Activated T-cell treated with anti-CD3 and anti-CD28 coated beads, Interleukin-2, amount 50 U/mL, for 48 hours (primary cell): ENCODE measurements around the gene BUD23.
"Not testable (repeated sequence)": the region's sequence is repeated elsewhere in the genome, so short reads cannot be mapped to it uniquely, and the experiment has no call there.

Experiments used
- DNase-seq, 2 experiments: peaks; one replicate each; pipeline ENCODE4 v3.0.0-alpha.2; 2020

The BUD23 gene

GRCh38 chr7:73719806-73720169, 36.4 kb downstream of the BUD23 start:
- no peak for DNase-seq

GRCh38 chr7:73720443-73720842, 37.0 kb downstream of the BUD23 start:
- not testable (repeated sequence) for DNase-seq

GRCh38 chr7:73721377-73721817, 38.0 kb downstream of the BUD23 start:
- DNase-seq = no peak

- not testable (repeated sequence) for DNase-seq
Measured at GRCh38 chr7:73722182-73722581, 38.8 kb downstream of the BUD23 start.

- no peak for DNase-seq
Measured at GRCh38 chr7:73722785-73723184, 39.4 kb downstream of the BUD23 start.

- DNase-seq = no peak
Measured at GRCh38 chr7:73723813-73724212, 40.4 kb downstream of the BUD23 start.

GRCh38 chr7:73726083-73726466, 42.7 kb downstream of the BUD23 start:
- no peak for DNase-seq

GRCh38 chr7:73727952-73728351, 44.6 kb downstream of the BUD23 start:
- DNase-seq = no peak

GRCh38 chr7:73728551-73728950, 45.2 kb downstream of the BUD23 start:
- no peak for DNase-seq

- no peak for DNase-seq
Measured at GRCh38 chr7:73730485-73730884, 47.1 kb downstream of the BUD23 start.

GRCh38 chr7:73732397-73732796, 49.0 kb downstream of the BUD23 start:
- no peak for DNase-seq

- DNase-seq = peak; percentile 91 to 92
Measured at GRCh38 chr7:73734619-73735527, 51.5 kb downstream of the BUD23 start.

- DNase-seq = no peak
Measured at GRCh38 chr7:73735528-73735905, 52.1 kb downstream of the BUD23 start.

GRCh38 chr7:73736885-73737284, 53.5 kb downstream of the BUD23 start:
- no peak for DNase-seq

- no peak for DNase-seq
Measured at GRCh38 chr7:73737491-73738219, 54.3 kb downstream of the BUD23 start.

GRCh38 chr7:73738220-73738611, 54.8 kb downstream of the BUD23 start:
- peak; percentile 77 for DNase-seq

- DNase-seq = peak; percentile 99 to 100
Measured at GRCh38 chr7:73738612-73739386, 55.4 kb downstream of the BUD23 start, which contains the start of gene ABHD11. ABHD11 (minus strand) TSS chr7:73738802; CDS start chr7:73738770, 32 bp downstream.

GRCh38 chr7:73739387-73739767, 56.0 kb downstream of the BUD23 start:
- DNase-seq = no peak

- DNase-seq = no peak
Measured at GRCh38 chr7:73740212-73740611, 56.8 kb downstream of the BUD23 start.

- DNase-seq = no peak
Measured at GRCh38 chr7:73740771-73741170, 57.4 kb downstream of the BUD23 start.

- DNase-seq = no peak
Measured at GRCh38 chr7:73741600-73741999, 58.2 kb downstream of the BUD23 start.

- no peak for DNase-seq
Measured at GRCh38 chr7:73742338-73742752, 58.9 kb downstream of the BUD23 start.
